Neural cell (in vitro differentiated cells): ENCODE measurements around the gene FAM118B.

Experiments used
- CTCF ChIP-seq: fragments of 450-650 bp; IDR thresholded peaks from 2 replicates; pipeline ENCODE4 v1.5.1; 2014; ENCODE audit warnings: antibody characterized with exemption, mild to moderate bottlenecking, moderate library complexity; ENCODE audit not compliant: poor library complexity, severe bottlenecking
- EZH2 ChIP-seq: fragments of 200-600, 300-800 bp; shearing (Covaris generic), sonication (generic); IDR thresholded peaks from 2 replicates; pipeline ENCODE4 v1.6.1; 2014; ENCODE audit warnings: antibody characterized with exemption, low read length, borderline replicate concordance, mild to moderate bottlenecking; ENCODE audit not compliant: insufficient read depth, poor library complexity, severe bottlenecking
- MXI1 ChIP-seq: fragments of 450-650 bp; conservative IDR thresholded peaks from 2 replicates; pipeline ENCODE4 v1.6.1; 2014; ENCODE audit warnings: antibody characterized with exemption, mild to moderate bottlenecking; ENCODE audit not compliant: poor library complexity, severe bottlenecking
- POLR2AphosphoS5 ChIP-seq: IDR thresholded peaks from 2 replicates; pipeline ENCODE4 v1.6.1; 2012
- RAD21 ChIP-seq: fragments of 450-650 bp; conservative IDR thresholded peaks from 2 replicates; pipeline ENCODE4 v1.6.1; 2014; ENCODE audit warnings: antibody characterized with exemption, mild to moderate bottlenecking, moderate library complexity
- REST ChIP-seq: IDR thresholded peaks from 2 replicates; pipeline ENCODE4 v1.6.1; 2012; ENCODE audit warnings: borderline replicate concordance
- SMC3 ChIP-seq: fragments of 450-650 bp; conservative IDR thresholded peaks from 2 replicates; pipeline ENCODE4 v1.6.1; 2014; ENCODE audit warnings: antibody characterized with exemption, mild to moderate bottlenecking, moderate library complexity; ENCODE audit not compliant: poor library complexity

- no peak for TF ChIP-seq CTCF
- no peak for TF ChIP-seq SMC3
- peak; percentile 96 for TF ChIP-seq POLR2AphosphoS5
- TF ChIP-seq RAD21, result no peak
- peak; percentile 84 for TF ChIP-seq REST
- TF ChIP-seq MXI1, result peak; percentile 99
- TF ChIP-seq EZH2, result no peak
These were observed at the start of gene FAM118B, which contains the start of gene RPUSD4 for GRCh38 chr11:126211236-126212088.
